Right ventricle myocardium inferior (tissue), 1 donor: Measurements from ENCODE around the gene TAF11. TPM values are rescaled to one million over a fixed set of nuclear protein-coding genes. Genes with fewer than 3 reads are reported as not detected.
"Not testable (repeated sequence)": the region's sequence is repeated elsewhere in the genome, so short reads cannot be mapped to it uniquely, and the experiment has no call there.

ENCODE experiments used
- ATAC-seq: fragments of 200-7000 bp; cut with Tn5 transposase; one replicate; pipeline ENCODE4 v1.9.1; 2020; ENCODE audit warnings: mild to moderate bottlenecking, moderate library complexity
- DNase-seq: peaks from one replicate; pipeline ENCODE4 v3.0.0; 2021; ENCODE audit errors: missing footprints
- intact Hi-C: fragments of 100-400 bp; cut with DNase I; formaldehyde crosslinking; loops from one replicate; pipeline ENCODE4 v1.11.0; 2022
- total RNA-seq: library from RNA; stranded (reverse); fragmentation: NEBNext Ultra II Directional; extraction: Animal tissue kit (Norgen Biotek cat#: 25700); gene quantifications from one replicate; pipeline ENCODE4 v1.2.1, GENCODE V29; 2021
- donor health status: DM: no; HTN: yes; CAD: no; lungs with severe emphysema.

The TAF11 gene
- total RNA-seq, 1 donor from 2014 or later = 16.7 TPM

DNA sequence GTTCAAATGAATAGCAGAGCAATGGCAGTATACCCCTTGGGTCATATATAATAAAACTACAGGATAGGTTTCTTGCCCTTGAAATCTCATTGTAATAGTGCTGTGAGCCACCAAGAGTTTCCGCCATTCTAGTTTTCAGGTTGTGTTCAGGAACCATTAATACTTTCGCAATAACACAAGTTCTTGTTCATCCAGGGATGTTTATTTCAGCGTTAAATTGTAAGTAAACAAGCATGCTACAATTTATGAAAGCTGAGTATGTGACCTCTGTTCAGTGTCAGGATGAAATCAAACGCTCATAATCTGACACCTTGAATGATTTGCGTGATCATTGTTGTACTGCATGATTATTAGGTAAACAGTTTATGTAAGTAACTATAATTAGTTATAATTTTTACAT, 24.0 kb upstream of the TAF11 start:
- ATAC-seq = no peak
- intact Hi-C loops = no loop called here
- no peak for DNase-seq

- no peak for ATAC-seq
- no peak for DNase-seq
- intact Hi-C loops = no loop called here
These were observed 21.6 kb upstream of the TAF11 start for GRCh38 chr6:34909320-34909883.

DNA sequence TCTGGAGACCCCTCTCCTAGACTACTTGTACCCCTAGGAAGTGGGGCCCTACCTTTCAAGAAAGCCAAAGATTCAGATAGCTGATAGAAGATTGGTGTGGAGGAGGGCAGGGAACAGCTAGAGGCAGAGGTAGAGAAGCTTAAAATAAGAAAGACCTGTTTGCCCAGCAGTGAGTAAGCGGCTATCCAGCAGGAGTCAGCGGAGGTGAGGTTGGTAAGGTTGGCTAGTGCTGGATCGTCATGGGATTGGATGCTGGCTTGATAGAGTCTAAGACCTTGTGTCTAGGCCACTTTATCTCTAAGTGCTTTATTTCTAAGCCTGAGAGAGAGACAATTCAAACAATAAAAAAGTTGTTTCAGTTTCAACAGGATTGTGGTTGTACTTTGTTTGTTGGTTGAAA, 20.4 kb upstream of the TAF11 start:
- no peak for ATAC-seq
- DNase-seq = no peak
- intact Hi-C loops = no loop called here

- ATAC-seq (no peak), DNase-seq (no peak)
- intact Hi-C loops = no loop called here
These were observed 19.0 kb upstream of the TAF11 start for GRCh38 chr6:34906826-34907225.

DNA sequence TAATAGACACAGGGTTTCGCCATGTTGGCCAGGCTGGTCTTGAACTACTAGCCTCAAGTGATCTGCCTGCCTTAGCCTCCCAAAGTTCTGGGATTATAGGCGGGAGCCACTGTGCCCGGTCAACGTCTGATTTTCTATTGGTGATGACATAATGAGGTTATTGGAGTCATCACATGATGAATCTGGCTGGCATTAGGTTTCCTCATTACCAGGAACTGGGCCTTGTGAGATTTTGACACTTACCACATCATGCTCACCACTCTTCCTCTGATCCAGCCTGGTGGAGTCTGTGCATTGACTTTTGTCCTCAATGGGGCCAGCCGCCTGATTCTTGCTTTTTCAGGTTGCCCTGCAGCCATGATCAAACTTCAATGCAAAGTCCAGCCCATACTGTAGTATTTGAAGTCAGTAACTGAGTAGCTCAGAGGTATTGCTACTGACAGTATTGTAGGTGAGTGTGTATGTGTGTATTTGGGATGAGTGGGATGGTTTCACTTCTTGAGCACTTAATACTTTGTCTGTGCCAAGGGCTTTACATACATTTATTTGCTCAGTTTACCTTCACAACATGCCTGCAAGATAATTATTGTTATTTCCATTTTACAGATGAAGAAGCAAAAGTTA, 17.3 kb upstream of the TAF11 start:
- DNase-seq = no peak
- intact Hi-C loops = no loop called here
- no peak for ATAC-seq

DNA sequence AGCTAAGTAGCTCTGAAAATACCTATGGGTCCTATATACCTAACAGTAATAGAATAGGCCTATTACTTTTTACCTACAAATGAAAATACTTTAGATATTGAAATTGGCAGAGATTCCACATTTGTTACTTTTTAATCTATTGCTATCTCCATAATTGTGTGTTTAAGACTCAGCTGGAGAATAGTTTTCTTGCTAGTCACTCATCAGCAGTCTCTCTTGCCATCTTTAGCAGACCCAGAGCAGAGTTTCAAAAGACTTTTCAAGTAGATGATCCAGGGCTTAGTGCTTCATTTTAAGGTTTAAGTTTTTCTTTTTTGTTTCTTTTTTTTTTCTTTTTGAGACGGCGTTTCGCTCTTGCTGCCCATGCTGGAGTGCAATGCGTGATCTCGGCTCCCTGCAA, 14.1 kb upstream of the TAF11 start:
- intact Hi-C loops = no loop called here
- DNase-seq (no peak), ATAC-seq (no peak)

DNA sequence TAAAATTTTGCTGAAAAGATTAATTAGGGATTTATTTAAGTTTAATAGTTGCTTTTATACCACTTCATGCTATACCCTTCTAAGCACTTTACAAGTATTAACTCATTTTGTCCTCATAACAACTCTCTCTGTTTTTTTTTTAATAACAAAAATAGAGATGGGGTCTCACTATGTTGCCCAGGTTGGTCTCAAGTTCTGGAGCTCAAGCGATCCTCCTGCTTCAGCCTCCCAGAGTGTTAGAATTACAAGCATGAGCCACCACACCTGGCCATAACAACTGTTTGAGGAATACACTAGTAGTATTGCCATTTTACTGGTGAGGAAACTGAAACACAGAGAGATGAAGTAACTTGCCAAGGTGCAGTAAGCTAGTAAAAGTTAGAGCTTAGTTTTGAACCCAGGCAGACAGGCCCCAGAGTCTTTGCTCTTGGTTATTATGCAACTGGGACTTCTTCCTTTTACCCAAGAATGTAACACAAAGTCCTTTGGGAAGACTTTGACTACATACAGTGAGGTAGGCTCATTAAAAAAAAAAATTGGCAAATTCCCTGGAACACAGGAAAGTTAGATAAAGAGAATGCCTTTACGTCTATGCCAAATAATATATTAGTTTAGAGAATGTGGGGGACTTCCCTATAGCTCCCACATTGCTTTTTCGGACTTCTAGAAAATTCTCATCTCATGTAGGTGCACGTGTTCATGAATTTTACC, 12.6 kb upstream of the TAF11 start:
- ATAC-seq = no peak
- intact Hi-C loops = no loop called here
- DNase-seq = no peak

- intact Hi-C loops, DNase-seq, ATAC-seq: not testable (repeated sequence)
These were observed 11.9 kb upstream of the TAF11 start for GRCh38 chr6:34899748-34900147.

DNA sequence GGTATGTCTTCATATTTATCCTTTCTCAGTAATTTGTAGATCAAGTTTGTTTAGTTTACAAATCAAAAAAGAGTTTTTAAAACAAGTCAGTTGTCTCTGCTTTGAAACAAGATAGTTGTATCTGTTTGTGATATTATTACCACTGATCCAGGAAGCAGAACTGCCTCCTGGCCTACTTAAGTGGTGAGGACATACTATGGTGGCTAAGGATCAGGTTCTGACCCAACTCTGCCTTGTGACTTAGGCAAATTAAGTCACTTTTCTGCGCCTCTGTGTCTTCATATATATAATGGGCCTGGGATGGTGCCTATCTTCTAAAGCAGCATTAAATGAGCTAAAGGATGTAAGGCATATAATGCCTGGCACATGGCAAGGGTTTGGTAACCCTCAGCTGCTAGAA, 9.9 kb upstream of the TAF11 start:
- ATAC-seq = no peak
- intact Hi-C loops = no loop called here

DNA sequence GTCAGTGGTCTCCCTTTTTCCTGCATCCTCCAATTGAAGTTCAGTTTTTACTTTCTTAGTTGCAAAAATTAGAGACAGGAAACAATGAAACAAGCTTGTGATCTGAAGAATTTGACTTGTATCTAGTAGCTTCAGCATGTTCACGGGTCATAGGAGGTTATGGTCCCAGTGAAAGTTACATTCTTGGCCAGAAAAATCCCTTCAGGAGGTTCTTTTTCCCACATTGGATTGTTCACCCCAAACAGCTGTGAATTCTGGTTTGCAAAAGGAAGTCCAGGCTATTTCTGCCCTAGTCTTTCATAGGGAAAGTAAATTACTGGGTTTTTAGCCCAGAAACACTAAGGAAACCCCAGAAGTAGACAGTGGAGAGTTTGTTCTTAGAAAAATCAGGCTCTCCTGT, 9.3 kb upstream of the TAF11 start:
- ATAC-seq (no peak), DNase-seq (no peak)
- intact Hi-C loops = no loop called here

More for the DNA sequence above, 9.9 kb upstream of the TAF11 start:
- no peak for DNase-seq

- ATAC-seq = no peak
- no peak for DNase-seq
- intact Hi-C loops = loop anchor here (5.0 kb wide), 1 partner anchor 33 kb away; no protein-coding TSS in a partner anchor
These were observed 6.9 kb upstream of the TAF11 start for GRCh38 chr6:34894693-34895092.

- intact Hi-C loops = loop anchor here (5.0 kb wide), 1 partner anchor 36 kb away; no protein-coding TSS in a partner anchor
- DNase-seq = no peak
- no peak for ATAC-seq
These were observed 3.5 kb upstream of the TAF11 start for GRCh38 chr6:34891296-34891695.

- intact Hi-C loops = loop anchor here (5.0 kb wide), 1 partner anchor 37 kb away; no protein-coding TSS in a partner anchor
These were observed 2.7 kb upstream of the TAF11 start for GRCh38 chr6:34890533-34890925.

DNA sequence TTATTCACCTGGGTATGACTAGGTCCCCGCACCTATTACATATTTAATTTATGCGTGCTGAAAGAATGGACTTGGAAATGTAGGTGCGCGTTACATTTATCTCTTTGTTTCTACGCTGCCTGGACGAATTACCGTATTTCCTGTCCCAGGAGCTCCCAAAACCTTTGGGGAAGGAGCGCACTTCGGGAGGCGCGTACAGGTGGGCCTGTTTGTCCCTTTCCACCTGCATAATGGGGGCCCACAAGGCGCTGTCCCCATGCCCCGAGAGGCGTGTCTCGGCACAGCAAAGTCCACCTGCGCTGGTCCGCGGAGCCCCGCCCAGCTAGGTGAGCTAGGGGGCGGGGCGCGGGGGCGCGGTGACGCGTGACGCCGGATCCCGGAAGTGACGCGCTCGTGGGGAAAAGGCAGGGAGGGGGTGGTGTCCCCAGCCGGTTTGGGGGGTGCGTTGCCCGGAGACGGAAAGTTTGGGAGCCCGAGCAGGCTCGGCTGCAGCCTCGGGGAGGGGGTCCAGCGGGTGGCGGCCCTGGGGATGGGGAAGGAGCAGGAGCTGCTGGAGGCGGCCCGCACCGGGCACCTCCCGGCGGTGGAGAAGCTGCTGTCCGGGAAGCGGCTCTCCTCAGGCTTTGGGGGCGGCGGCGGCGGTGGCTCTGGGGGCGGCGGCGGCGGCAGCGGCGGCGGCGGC, 1.2 kb upstream of the TAF11 start, which contains the start of gene ANKS1A:
Gene ANKS1A, plus strand, starts transcription at position 382 of the 682 bp plus-strand sequence. Its CDS starts 148 bp downstream, at position 530.
- ATAC-seq = peak; percentile 82
- intact Hi-C loops = loop anchor here (2.0 kb wide), 1 partner anchor 76 kb away; no protein-coding TSS in a partner anchor
- peak; percentile 94 for DNase-seq

More at GRCh38 chr6:34890533-34890925, 2.7 kb upstream of the TAF11 start:
- DNase-seq = no peak
- ATAC-seq = no peak

- DNase-seq (no peak), ATAC-seq (no peak)
- intact Hi-C loops = loop anchor here (2.0 kb wide), 1 partner anchor 76 kb away; no protein-coding TSS in a partner anchor
These were observed 643 bp upstream of the TAF11 start for GRCh38 chr6:34888514-34888856.

DNA sequence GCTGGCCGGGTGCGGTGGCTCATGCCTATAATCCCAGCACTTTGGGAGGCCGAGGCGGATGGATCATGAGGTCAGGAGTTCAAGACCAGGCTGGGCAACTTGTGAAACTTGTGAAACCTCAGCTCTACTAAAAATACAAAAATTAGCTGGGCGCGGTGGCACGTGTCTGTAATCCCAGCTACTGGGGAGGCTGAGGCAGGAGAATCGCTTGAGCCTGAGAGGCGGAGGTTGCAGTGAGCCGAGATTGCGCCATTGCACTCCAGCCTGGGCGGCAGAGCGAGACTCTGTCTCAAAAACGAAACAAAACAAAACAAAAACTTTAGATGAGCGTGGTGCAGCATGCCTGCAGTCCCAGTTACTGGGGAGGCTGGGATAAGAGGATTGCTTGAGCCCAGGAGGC, 2.0 kb downstream of the TAF11 start:
- ATAC-seq, intact Hi-C loops, DNase-seq: not testable (repeated sequence)

- no peak for DNase-seq
- intact Hi-C loops = no loop called here
- ATAC-seq = no peak
These were observed 2.8 kb downstream of the TAF11 start for GRCh38 chr6:34884996-34885395.

DNA sequence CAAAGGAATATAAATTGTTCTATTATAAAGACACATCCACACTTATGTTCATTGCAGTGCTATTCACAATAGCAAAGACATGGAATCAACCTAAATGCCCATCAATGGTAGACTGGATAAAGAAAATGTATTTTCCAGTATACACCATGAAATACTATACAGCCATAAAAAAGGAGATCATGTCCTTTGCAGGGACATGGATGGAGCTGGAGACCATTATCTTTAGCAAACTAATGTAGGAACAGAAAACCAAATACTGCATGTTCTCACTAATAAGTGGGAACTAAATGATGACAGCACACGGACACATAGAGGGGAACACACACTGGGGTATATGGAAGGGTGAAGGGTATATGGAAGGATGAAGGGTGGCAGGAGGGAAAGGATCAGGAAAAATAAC, 3.8 kb downstream of the TAF11 start:
- ATAC-seq, intact Hi-C loops, DNase-seq: not testable (repeated sequence)

DNA sequence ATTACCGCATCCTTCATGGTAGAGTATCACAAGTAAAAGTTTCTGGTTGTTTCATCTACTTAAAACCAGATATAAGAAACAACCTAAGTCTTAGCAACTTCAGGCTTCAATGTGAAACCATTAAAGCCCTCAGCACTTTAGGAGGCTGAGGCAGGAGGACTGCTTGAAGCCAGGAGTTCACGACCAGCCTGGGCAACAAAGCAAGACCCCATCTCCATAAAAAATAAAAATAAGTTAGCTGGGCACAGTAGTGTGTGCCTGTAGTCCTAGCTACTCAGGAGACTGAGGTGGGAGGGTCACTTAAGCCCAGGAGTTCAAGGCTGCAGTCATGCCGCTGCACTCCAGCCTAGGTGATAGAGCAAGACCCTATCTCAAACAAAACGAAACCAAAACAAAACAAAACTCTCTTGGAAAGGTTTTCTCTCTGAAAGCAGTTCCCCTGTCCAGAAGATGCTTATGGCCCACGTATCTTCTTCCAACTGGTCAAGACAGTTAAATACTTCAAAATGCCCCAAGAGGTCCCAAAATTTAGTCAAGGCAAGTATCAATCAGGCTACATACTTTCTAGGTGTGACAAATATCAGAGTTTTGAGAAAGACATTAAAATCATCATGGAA, 9.9 kb downstream of the TAF11 start:
- DNase-seq (no peak), ATAC-seq (no peak)
- intact Hi-C loops = loop anchor here (10.0 kb wide), 1 partner anchor 357 kb away; no protein-coding TSS in a partner anchor
